GM19238 (cell line): ENCODE results near the gene AZU1.

ENCODE experiments used
- DNase-seq: peaks from one replicate; pipeline ENCODE4 v3.0.0; 2011; ENCODE audit warnings: low spot score; ENCODE audit not compliant: insufficient read length

Gene AZU1

DNA sequence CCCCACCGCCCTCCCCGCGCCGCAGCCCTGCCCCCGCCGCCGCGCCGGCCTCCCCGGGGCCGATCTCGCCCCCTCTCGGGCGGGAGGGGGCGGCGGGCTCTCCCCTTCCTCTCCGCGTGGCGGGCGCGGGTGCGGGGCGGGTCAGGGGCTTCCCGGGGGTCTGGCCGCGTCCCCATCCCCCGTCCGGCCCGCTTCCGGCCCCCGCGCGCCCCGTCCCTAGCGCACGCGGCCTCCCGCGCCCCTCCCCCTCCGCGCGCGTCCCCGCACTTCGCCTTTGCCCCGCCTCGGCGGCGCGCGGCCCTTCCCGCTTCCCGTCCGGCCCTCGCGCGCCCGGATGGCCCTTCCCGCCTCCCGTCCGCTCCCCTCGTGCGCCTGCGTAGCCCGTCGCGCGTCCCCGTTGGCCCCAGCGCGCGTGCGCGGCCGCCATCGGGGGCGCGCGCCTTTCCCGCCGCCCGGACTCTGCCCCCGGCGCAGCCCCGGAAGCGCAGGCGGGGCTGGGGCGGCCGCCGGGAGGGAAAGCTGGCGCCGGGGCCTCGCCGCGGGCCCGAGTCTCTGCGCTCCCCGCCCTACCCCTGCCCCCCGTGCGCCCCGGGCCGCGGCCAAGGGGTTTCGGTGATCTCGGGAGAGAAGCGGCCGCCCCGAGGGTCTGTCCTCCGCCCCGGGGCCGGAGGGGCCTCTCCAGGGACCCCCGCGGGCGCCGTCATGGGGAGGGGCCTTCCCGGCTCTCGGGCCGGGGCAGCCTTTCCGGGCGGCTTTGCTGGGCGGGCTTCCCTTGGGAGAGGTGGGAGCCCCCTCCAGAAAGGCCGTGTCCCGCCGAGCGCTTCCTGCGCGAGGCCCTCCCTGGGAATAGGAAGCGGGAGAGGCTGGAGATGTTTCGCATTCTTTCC lies 29.9 kb upstream of the AZU1 start:
- DNase-seq = peak; percentile 100

DNA sequence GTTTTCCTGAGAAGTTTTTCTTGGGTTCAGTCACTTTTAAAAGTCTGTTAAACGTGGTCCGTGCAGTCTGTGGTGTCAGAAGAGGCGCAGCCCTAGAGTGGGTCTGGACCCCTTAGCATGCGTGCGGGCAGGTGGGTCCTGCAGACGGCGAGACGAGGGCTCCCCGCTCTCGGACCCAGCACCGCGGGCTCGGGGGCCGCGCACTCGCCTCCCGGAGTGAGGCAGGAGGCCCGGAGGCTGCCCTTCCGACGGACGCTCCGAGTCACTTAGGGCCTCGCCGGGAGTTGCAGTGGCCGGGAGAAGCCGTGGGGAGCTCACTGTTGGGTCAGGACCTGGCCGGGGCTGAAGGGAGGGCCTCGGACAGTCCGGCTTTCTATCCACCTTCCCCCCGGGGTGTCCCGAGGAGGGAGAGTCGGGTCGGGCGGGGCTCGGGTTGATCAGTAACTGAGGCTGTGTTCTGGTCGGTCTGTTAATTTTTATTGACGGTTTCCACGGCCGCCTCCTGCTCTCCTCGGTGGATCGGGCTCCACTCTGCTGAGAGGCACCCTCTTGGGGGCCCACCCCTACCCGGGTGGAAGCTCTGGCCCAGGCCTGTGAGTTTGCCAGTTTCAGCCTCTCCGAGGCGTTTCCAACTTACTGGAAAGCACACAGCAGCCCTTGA lies 29.1 kb upstream of the AZU1 start:
- no peak for DNase-seq

DNA sequence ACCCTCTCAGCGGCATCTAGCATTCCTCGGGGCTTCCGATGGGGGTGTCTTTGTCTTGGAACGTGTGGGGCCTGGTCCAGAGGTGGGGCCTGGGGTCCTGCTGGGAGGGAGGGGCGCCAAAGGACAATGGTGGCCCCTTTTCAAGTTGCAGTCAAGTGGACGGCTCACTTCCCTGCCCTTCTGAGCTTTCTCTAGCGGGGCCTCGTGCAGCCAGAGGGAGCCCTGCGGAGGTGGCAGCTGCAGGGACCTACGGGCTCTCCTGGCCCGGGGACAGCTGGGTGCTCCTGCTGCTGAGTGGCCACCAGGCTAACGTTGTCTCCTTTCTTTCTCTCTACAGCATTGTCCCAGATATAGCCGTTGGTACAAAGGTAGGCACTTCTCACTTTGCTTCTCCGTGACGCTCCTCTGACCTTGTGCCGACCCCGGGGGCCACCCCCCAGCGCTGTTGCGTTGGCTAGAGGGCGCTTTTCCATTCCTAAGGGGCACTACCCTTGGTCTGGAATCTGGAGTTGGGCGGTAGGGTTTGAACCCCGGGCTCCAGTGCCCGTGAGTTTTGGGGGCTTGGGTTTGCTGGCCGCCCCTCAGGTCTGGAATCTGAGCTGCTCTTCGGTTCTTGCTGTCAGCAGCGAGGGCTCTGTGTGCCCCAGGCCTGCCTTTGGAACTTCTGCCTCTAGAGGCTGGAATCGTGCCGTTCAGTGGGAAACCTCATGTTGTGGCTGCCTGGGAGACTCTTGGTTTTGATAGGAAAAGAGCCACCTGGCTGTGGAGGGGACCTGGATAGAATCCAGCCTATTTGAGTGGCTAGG lies 28.4 kb upstream of the AZU1 start:
- no peak for DNase-seq

DNA sequence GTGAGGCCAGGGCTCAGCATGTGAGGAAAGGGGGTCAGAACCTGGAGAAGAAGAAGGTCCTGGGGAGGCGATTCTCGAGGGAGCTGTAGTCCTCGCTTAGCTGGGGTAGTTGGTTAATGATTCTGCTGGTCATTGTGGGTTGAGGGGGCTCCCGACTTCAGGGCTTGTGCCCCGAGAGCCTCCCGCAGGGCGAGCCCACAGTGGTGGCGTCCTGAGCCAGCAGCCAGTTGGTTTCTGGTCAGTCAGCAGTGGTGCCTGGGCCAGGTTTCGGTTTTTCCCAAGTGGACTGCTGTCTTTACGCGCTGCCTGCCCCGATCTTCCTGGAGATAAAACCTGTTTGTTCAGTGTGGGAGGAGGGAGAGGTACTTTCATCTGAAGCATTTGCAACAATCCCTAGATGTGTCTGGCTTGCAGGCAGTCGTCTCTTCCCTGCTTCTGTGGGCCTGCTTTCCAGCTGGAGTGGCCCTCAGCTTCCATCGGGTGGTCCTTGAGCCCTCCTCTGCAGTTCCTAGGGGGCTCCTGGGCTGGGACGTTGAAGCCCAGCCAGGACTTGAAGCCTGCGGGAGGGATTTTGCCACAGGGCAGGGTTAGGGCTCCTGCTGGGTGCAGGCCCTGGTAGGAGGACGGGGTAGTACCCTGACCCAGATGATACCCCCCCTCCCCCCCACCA lies 27.1 kb upstream of the AZU1 start:
- no peak for DNase-seq

DNA sequence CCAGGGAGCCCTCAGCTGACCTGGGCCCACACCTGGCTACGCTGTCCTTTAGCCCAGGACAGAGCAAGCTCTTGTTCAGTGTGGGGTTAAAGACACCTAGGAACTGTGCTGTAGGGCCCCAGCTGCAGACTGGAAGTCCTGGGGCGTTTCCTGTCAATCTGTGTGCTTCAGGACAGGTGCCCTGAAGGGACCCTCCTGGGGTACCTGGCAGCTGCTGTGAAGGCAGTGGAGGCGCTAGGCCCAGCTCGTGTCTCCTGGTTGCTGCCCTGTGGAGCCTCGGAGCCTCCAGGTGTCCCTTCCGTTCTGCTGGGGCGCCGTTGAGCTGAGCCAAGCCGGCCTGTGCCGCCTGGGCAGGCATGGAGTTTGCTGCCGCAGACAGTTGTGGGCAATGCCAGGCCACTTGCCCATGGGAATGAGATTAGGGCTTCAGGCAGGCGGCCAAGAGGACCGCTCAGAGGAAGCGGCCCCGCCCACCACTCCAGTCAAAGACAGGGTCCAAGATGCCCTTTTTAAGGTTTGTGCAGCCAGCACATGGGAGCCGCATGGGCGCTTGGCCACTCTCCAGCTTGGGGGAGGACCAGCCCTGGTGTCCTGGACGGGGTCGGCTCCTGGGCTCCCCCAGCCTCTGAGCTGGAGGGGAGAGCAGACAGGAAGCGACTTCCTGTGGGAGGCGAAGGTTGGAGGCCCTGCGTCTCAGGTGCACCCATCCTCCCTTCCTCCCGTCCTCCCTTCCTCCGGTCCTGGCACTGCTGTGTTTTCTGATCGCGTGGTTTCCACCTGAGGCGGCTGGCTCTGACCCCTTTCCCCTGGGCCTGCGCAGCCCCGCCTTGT lies 26.4 kb upstream of the AZU1 start:
- DNase-seq = no peak

DNA sequence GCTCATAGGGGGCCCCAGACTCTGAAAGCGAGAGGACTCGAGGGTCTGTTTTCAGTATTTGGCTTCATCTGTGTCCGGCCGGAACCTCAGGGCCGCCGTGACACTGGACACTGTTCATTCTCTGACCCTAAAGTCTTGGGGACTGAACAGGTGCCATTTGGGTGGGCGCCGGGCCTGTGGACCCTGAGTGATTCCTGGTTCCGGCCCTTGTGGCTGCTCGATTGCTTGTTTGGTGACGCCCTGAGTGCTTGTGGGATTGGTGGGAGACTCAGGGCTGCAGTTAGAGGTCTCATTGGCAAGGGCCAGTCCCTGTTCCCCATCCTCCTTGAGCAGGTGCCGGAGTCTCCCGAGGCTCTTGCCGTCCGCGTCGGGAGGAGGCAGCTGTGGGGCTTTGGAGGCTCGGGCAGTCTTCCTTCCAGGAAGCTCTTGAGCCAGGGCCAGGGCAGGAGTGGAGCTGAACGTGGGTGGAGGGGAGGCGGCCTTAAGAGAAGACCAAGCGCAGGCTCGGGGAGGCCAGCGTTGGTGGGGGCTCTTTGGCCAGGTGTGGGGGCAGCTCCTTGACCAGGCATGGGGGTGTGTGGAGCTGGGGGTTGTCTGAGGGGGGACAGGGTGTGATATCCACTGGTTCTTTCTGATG lies 25.7 kb upstream of the AZU1 start:
- DNase-seq = no peak

DNA sequence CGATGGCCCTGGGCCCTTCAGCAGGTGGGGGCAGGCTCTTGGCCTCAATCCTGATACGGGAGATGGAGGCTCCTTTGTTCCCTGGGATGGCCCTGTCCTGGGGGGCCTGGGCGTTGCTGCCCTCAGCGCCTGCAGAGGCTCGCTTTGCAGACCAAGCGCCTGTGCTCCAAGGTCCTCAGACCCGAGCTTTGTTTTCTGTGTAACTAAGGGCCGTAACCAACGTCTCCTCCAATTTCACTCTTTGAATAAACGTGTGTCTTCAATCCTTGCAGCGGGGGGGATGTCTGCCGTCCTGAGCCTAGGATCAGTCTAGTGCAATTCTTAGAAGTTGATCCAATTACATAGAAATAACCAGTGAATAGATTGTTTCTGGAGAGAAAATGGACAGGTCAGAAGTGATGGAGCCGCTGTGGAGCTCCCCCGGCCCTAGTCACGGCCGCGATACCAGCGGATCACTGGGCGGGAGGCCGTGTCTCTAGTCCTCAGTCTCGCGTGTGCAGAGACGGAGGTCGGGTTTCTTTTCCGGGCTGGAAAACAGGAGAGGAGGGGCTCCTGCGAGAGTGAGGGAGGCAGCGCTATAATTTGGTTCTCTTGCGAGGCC lies 25.0 kb upstream of the AZU1 start:
- no peak for DNase-seq

DNA sequence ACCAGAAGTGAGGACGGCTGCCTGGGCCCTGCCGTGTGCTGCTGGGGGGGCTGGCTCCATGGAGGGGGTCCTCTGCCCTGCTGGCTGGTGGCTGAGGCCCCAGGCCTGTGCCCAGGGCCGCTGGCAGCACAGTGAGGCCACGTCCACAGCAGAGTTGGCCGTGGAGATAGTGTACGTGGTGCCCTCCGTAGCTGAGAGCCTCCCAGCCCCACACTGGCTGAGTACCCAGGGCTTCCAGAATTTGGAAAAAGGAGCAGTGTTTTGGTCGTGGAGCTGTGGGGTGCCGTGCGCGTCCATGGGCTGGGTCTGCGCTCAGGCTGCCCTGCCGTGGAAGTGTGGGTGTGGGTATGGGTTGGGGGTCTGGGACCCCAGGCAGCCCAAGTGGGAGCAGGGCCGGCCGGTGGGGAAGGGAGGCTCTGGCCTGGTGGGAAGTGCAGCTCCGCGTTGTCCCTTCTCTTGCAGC lies 24.5 kb upstream of the AZU1 start:
- DNase-seq = no peak

DNA sequence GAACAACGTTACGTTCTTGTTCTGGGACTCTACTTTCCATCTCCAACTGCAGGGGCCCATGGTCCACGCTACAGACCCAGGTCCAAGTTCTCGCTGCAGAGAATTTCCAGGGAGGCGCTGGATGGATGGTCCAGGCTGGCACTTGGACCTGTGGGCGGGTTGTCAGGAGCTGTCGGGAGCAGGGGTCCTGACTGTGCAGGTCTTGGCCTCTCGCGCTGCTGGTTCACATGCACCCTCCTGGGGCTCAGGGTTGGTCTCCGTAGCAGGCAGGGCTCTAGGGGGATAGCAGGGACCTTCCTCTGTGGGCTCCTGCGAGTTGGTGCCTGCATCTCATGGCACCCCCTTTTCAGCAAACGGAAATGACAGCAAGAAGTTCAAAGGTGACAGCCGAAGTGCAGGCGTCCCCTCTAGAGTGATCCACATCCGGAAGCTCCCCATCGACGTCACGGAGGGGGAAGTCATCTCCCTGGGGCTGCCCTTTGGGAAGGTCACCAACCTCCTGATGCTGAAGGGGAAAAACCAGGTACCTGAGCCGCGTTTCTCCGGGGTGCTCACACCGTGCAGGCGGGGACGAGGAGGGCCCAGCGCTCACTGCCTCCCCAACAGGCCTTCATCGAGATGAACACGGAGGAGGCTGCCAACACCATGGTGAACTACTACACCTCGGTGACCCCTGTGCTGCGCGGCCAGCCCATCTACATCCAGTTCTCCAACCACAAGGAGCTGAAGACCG lies 23.8 kb upstream of the AZU1 start:
- no peak for DNase-seq

DNA sequence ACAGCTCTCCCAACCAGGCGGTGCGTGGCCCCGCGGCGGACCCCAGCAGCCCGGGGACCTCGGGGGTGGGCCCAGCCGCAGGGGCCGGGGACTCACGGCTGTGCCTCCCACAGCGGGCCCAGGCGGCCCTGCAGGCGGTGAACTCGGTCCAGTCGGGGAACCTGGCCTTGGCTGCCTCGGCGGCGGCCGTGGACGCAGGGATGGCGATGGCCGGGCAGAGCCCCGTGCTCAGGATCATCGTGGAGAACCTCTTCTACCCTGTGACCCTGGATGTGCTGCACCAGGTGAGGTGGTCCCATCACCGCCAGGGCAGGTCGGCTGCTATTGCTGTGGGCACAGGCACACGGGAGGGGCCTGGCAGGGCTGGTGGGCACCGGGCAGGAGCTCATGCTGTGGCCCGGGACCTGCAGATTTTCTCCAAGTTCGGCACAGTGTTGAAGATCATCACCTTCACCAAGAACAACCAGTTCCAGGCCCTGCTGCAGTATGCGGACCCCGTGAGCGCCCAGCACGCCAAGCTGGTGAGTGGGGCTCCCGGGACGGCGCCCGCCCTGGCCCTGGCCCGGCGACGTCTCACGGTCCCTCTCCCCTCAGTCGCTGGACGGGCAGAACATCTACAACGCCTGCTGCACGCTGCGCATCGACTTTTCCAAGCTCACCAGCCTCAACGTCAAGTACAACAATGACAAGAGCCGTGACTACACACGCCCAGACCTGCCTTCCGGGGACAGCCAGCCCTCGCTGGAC lies 23.0 kb upstream of the AZU1 start:
- DNase-seq = no peak

DNA sequence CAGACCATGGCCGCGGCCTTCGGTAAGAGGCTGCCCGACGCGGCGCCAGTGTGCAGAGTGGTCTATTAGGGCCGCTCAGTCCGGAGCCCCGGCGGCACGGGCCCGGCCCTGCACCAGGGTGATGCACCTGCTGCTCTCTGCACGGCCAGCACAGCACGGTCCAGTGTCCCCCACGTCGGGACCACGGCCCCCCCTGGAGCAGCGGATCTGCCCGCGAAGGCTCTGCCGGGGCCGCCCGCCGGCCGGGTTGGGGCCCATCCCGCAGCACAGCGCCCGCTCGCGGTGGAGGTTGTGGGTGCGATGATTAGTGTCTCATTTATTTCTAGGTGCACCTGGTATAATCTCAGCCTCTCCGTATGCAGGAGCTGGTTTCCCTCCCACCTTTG lies 22.5 kb upstream of the AZU1 start:
- no peak for DNase-seq

DNA sequence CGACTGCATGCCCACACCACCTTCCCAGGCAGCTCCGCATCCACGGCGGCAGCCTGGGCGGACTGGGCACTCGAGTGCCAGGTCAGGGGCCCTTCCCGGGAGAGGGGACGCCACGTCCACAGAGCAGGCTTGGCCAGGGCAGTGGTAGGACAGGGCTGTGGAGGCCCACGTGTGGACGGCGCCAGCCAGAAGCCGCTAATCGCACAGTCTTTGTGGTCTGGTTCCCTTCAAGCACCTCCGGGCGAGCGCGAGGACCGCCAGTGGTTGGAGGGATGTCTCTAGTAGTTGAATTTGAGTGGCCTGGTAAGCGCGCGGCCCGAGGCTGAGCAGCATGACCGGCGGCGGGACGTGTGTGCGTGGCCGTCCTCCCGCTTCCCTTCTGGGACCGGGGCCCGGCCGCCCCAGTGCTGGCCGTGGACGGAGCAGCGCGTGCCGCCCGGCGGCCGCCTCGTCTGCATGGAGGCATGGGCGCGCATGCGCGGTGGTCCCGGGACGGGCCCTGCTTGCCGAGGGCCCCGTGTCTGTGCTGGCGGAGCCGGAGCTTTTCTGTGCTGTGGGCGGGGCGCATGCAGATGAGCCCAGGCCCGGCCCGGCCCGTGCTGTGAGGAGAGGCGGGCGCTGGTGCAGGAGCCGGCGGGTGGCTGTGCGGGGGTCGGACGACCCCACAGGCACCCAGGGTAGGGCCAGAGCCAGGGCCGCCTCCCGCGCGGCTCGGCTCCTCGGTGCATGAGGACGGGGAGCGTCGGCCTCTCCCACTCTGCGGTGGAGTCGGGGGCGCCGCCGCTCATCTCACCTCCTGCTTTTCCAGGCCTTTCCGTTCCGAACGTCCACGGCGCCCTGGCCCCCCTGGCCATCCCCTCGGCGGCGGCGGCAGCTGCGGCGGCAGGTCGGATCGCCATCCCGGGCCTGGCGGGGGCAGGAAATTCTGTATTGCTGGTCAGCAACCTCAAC lies 21.8 kb upstream of the AZU1 start:
- DNase-seq = no peak

DNA sequence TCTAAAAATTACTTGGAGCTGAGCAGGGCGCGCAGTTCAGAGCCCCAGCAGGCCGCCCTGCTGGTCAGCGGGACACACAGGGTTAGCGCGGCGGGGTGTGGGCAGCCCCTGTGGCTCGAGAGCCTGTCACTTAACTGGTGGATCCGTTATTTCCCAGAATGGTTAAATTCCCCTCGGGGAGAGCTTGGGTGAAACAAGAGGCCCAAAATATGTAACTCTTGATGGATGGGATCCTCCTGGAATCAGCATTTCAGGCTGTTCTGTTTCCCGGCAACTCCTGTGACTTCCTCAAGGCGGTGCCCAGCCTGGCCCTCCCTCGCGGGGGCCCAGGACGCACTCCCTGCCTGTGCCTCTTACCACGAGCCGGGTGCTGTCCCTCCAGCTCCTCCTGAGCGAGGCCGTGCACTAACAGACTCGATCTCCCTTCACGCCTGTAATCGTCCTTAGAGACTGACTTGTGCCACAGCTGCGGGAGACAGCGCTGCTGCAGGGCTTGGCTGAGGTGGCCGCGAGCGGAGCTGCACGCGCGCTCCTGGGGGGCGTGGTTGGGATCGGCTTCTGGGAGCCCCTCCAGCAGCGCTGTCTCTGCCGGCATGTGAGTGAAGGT lies 20.7 kb upstream of the AZU1 start:
- DNase-seq = no peak

DNA sequence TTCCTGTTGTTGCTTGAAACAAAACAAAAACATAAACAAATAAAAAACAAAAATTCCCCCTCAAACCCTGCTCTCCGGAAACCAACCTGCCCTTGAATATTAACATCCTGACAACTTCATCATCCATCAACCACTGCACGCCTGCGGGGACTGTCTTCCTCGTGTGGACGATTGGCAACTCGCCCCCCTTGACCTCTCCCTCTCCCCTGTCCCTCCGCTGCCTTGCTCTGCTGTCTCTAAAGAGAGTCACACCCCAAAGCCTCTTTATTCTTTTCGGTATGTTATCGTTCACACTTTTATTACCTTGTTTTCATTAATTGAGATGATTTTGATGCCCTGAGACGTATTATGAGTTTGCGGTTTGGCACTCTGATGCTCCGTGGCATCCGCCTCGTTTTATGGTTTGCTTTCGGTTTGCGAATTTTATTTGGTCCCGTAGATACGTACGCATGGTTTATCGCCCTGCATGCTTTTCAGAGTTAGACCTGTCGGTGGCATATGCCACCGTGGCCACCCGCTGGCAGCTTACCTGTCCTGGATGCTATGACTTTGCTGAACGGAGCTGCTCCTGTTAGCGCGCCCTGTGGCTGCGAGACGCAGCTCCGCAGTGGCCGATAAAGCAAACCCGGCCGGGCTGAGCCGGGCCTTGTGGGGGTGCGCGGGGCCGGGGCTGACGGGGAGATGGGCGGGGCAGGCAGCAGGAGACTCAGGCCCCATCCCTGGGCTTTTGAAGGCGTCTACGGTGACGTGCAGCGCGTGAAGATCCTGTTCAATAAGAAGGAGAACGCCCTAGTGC lies 19.8 kb upstream of the AZU1 start:
- no peak for DNase-seq

DNA sequence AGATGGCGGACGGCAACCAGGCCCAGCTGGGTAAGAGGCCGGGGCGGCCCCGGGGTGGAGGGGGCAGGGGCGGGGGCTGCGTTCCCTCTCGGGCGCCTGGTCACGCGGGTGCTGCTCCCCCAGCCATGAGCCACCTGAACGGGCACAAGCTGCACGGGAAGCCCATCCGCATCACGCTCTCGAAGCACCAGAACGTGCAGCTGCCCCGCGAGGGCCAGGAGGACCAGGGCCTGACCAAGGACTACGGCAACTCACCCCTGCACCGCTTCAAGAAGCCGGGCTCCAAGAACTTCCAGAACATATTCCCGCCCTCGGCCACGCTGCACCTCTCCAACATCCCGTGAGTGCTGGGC lies 19.2 kb upstream of the AZU1 start:
- no peak for DNase-seq
